Erythroblast (primary cell): ENCODE data around the gene TSR1.

Source experiments
- GATA1 ChIP-seq: IDR thresholded peaks from 2 replicates; pipeline ENCODE4 v1.6.1; 2011; ENCODE audit warnings: low read depth, mild to moderate bottlenecking, control low read depth, low read length, moderate library complexity
- POLR2A ChIP-seq: IDR thresholded peaks from 2 replicates; pipeline ENCODE4 v1.6.1; 2011; ENCODE audit warnings: mild to moderate bottlenecking, low read length

DNA sequence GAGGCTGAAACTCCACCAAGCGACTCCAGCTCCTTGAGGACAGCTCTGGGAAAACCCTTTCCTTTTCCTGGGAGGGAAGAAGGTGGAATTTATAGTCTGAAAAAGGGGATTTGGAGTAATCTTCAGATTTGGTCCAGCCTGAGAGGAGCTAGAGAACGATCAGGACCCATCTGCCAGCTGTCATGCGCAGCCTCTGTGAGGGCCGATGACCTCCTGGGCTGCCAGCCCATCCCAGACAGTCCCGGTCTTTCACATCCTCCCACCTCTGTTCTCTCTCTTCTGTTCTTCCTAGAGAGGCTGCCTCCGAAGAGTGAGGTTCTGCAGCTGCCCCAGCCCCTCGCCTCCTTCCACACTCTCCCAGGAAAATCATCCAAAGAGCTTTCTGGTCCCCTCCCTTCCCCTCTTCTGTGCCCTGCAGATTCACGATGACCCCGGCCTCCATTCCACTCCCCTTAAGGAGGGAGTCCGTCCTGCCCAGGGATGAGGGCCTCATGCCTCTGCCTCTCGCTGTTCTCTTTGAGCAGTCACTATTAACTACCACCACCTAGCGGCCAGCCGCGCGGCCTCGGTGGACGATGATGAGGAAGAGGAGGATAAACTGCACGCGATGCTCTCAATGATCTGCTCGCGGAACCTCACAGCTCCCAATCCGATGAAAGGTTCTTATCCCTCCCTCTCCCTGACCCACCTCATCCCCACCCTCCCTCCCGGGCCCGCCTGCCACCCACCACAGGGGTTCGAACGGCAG is 30.7 kb upstream of the TSR1 start:
- TF ChIP-seq POLR2A = no peak
- TF ChIP-seq GATA1 = no peak
